AG09319 (cell line): Measurements from ENCODE around the gene KCNK15.
A peak's percentile ranks its signal among the peaks of the same experiment; 100 is the strongest.

Experiments
- DNase-seq: peaks from one replicate; pipeline ENCODE4 v3.0.0-alpha.2; 2010; ENCODE audit warnings: low read depth; ENCODE audit errors: extremely low read depth
- TF ChIP-seq, protein P1 (sequence below): IDR thresholded peaks from 2 replicates; pipeline ENCODE4 v1.5.1; 2011; ENCODE audit warnings: low read depth, mild to moderate bottlenecking, inconsistent platforms, low read length, moderate library complexity

Gene KCNK15

DNA sequence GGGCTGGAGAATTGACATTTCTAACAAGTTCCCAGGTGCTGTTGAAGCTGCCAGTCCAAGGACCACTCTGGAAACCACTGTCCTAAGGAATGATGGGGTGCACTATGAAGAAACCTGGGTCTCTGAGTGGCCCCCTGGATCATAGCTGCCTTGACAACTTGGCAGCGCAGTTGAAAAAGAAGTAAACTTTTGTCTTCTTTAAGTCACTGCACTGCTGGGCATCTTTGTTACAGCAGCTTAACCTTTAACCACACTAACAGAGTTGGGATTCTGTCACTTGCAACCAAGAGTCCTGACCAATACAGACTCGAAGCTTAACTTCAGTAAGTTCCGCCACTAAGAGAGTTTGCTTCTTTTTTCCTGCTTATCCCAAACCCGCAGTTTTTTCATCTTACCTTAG is 8.5 kb upstream of the KCNK15 start:
- no peak for DNase-seq
- TF ChIP-seq, protein P1, sequence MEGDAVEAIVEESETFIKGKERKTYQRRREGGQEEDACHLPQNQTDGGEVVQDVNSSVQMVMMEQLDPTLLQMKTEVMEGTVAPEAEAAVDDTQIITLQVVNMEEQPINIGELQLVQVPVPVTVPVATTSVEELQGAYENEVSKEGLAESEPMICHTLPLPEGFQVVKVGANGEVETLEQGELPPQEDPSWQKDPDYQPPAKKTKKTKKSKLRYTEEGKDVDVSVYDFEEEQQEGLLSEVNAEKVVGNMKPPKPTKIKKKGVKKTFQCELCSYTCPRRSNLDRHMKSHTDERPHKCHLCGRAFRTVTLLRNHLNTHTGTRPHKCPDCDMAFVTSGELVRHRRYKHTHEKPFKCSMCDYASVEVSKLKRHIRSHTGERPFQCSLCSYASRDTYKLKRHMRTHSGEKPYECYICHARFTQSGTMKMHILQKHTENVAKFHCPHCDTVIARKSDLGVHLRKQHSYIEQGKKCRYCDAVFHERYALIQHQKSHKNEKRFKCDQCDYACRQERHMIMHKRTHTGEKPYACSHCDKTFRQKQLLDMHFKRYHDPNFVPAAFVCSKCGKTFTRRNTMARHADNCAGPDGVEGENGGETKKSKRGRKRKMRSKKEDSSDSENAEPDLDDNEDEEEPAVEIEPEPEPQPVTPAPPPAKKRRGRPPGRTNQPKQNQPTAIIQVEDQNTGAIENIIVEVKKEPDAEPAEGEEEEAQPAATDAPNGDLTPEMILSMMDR = no peak

DNA sequence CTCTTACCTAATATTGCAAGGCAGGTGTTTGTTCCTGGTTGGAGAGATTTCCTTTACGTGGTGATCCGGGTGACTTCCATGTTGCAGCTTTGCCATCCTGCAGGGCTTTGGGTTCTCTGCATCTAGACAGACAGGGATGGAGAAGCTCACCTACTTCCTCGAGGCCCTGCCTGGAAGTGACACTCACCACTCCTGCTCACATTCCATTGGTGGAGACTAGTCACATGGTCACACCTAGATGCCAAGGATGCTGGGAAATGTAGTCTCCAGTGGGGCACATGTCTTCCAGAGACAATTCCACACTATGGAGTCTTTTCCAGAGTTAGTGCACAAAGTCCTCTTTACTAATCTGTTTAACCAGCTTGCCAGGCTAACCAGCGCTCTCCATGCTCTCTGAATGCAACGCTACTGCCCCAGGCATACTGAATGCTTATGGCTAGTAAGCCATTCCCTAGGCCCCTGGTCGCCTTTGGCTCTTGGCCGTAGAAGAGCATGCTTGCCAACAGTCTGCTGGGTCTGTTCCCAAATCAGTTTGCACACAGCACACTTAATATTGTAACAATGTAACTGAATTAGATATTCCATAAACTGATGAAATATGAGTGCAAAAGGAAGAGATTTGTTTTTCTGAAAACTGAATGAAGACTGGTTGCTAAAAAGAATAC is 6.7 kb upstream of the KCNK15 start:
- TF ChIP-seq, protein P1 = no peak
- peak; percentile 44 for DNase-seq

DNA sequence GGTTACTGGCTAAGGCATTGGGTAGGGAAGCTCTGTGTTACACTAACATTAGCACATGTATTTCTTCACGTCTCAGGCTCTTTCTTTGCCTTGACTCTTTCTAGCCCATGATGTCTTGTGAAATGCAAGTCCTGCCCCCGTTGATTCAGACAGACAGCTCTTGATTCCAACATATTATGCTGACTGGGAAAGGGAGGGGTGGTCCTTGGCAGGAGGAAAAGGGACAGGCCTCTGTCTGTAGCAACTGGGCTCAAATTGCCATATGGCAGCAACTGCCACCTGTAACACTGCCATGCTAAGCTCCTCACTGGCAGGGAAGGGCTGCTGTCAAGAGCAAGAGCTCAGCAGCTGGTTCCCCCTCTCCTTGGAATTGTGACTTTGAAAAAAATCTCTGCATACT is 5.7 kb upstream of the KCNK15 start:
- DNase-seq = no peak
- TF ChIP-seq, protein P1 = no peak

DNA sequence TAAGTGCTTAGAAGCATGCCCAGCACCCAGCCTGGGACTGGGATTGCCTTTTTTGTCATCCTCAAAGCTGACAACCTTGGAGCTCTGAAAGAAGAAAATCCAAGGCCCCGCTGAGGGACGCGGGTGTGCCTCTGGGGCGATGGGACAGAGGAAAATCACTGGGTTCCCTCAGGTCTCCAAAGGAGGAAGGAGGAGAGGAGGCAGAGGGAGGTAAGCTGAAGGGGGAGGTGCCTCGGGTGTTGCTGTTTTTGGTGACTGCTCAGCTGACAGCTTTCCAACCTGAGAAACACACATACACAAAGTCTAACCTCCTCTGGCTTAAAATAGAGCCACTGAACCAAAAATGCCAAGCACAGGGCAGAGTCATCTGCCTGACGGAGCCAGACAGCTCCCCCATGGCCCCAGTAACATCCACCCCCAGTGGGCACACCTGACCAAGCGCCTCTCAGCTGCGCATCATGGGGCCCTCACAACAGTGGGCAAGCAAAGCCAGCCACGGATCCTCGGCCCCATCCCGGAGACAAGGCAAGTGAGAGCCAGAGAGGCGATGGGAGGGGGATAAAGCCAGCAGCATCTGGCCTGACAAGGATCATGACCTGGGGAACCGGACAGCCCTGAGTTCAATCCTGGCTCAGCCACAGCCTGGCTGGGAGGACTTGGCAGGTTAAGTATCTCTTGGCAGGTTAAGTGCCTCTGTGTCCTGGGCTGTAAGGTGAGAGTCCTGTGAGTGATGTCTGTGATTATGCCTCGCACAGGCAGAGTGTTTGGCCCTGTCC is 3.2 kb upstream of the KCNK15 start:
- TF ChIP-seq, protein P1 = no peak

DNA sequence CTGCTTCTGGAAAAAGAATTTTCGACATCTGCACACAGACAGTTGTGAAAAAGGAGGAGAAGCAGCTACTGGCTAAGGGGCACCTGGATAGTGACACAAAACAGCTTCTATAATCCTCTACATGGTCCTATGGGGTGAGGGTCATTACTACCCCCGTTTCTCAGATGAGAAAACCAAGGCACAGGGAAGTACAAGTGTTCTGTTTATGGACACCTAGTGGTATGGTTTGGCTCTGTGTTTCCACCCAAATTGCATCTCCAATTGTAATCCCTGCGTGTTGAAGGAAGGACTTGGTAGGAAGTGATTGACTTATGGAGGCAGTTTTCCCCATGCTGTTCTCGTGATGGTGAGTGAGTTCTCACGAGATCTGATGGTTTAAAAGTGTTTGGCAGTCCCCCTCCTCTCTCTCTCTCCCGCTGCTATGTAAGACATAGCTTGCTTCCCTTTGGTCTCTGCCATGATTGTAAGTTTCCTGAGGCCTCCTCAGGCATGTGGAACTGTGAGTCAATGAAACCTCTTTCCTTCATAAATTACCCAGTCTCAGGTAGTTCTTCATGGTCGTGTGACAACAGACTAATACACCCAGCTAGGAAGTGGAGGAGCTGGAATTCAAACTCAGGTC is 2.5 kb upstream of the KCNK15 start:
- TF ChIP-seq, protein P1 = no peak
- DNase-seq = no peak

More for the DNA sequence above, 3.2 kb upstream of the KCNK15 start:
- no peak for DNase-seq

DNA sequence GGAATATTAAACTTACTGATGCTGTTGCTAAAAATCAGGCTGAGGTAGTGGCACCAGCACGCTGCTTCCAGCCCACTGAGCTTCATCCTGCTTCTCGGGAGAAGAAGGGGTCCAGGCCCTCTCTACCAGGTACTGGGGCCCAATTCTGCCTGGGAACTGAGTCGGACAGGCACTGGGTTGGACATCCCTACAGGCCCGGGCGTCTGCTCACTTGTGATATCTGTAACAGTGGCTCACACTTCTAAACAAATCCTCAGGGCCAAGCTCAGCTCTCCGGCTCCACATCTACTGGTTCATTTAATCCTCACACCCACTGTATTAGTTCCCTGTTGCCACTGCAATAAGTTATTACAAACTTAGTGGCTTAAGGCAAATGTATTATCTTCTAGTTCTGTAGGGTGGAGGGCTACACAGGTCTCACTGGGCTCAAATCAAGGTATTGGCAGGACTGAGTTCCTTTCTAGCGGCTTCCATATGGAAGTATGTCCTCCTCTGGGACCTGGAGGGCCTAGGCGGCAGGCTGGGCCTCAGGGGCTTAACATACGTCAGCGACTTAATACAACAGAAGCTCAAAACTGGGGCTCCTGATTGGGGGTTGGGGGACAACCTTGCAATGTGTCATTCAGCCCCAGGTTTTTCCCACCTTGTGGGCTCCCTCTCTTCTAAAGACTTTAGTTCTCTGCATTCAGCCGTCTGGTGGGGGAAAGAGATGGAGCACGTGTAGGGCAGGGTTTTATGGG is 1.6 kb upstream of the KCNK15 start:
- TF ChIP-seq, protein P1 = no peak

More for the DNA sequence above, 1.6 kb upstream of the KCNK15 start:
- no peak for DNase-seq
